UCSD-AML1 (cell line): ENCODE measurements around the gene LTO1.
"Not testable (repeated sequence)": the region's sequence is repeated elsewhere in the genome, so short reads cannot be mapped to it uniquely, and the experiment has no call there.

Source experiments
- DNase-seq: peaks from one replicate; lab custom pipeline; 2025; ENCODE audit not compliant: unreplicated experiment; lab: John Stamatoyannopoulos, UW

Gene LTO1

DNA sequence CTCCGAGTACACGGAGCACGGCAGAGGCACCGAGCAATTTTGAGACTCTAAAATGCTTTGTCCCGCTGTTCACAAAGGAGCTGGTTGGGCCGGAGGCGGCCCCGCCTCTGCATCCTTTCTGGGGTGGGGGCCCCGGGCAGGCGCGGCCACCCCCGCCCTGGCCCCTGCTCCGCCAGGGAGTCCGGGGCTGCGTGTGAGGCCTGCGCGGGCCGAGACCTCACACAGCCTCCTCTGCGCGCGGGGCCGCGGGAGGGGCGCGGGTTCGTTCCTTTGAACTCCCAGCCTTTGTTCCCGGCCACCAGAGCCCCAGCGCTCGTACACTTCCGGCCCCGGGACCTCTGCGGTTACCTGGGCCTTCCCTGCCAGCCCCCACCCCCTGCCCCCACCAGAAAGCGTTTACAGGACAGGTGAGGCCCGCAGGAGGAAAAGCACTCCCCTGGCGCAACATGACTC, 27.1 kb upstream of the LTO1 start:
- no peak for DNase-seq

- DNase-seq: no peak
Measured at GRCh38 chr11:69700278-69701140, 25.4 kb upstream of the LTO1 start.

DNA sequence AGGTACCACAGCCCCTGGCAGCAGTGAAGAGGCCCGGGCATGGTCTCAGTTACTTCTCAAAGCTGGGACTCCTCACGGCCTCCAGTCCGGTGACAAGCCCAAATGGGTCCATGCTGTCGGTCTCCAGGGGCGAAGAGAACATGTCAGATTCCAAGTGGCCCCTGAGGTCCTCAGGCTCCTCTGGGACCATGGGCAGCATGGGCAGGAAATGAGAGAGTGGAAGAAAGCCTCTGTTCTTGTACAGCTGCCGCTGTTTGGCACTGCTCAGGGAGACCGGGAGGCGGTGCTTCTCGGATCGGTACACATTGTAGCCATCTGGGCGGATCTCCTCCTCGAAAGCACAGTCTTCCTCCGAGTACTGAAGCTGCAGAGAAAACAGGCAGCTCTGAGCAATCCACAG, 24.1 kb upstream of the LTO1 start:
- no peak for DNase-seq

GRCh38 chr11:69698362-69698761, 23.2 kb upstream of the LTO1 start:
- DNase-seq: no peak

- DNase-seq: no peak
Measured at GRCh38 chr11:69697861-69698260, 22.7 kb upstream of the LTO1 start.

DNA sequence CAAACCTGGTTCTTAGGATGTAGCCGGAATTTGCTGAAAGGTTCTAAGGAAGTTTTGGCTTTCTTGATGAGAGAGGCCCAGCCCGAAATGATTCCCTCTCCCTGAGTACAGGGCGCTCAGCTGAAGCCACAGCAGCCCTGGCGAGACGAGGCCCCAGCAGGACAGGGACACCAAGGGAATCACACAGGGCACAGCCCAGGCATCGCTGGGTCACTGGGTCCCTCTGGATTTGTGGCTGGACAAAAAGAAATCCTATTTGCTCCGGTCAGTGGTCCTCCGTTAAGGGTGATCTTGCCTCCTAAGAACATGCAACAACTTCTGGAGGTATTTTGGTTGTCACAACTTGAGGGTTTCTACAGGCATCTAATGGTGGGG, 22.3 kb upstream of the LTO1 start:
- DNase-seq: no peak

GRCh38 chr11:69696749-69697468, 21.8 kb upstream of the LTO1 start:
- DNase-seq: no peak

DNA sequence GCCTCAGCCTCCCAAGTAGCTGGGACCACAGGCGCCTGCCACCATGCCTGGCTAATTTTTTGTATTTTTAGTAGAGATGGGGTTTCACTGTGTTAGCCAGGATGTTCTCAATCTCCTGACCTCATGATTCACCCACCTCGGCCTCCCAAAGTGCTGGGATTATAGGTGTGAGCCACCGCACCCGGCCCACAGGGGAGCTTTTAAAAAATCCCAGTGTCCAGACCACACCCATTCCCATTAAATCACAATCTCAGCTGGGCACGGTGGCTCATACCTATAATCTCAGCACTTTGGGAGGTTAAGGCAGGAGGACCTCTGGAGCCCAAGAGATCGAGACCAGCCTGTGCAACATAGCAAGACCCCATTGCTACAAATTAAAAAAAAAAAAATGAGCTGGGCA, 20.8 kb upstream of the LTO1 start:
- not testable (repeated sequence) for DNase-seq

DNA sequence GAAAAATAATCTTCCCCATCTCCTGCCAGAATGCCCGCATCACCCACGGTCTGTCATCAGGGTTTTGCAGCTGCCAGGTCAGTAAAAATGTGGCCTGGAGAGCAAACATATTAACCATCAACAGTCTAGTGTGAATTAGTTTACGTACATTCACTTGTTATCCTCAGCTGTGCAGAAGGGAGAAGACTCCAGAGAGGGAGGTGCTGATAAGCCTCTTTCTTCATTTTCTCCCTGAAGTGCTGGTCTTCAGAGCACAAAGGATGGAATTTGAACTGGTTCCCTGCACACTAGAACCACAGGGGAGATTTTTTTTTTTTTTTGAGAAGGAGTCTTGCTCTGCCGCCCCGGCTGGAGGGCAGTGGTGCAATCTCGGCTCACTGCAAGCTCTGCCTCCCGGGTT, 20.4 kb upstream of the LTO1 start:
- no peak for DNase-seq

GRCh38 chr11:69694781-69695180, 19.6 kb upstream of the LTO1 start:
- DNase-seq: no peak

DNA sequence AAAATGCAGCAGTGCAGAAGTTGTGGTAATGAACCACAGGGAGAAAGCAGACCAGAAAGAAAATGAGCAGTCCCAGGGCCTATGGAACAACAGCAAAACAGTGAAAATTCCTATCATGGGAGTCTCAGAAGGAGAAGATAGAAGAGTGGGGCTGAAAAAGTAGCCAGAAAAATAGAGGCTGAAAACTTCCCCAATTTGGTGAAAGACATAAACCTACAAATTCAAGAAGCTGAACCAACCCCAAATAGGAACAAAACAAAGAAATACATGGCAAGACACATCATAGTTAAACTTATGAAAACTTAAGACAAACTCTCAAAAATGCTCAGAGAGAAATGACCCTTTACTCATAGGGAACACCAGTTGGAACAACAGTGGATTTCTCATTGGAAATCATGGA, 17.3 kb upstream of the LTO1 start:
- DNase-seq: no peak

DNA sequence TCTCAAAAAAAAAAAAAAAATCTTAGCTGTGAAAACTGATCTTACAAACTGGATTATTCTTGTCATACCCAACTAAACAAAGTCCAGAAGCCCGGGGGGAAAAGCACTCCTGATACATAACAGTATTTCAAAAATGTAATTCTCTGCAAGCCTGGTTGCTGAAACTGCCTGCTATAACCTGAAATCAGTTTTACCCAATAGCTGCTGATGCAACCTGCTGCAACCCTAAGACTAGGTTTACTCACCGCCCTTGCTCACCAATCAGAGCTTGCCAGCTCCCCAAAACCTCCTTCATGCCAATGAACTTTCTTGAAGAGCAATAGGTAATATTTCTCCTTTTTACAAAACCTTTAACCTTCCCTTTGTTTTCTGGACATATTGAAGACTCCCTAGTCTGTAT, 16.3 kb upstream of the LTO1 start:
- DNase-seq: no peak

- DNase-seq: no peak
Measured at GRCh38 chr11:69689484-69690319, 14.5 kb upstream of the LTO1 start.

DNA sequence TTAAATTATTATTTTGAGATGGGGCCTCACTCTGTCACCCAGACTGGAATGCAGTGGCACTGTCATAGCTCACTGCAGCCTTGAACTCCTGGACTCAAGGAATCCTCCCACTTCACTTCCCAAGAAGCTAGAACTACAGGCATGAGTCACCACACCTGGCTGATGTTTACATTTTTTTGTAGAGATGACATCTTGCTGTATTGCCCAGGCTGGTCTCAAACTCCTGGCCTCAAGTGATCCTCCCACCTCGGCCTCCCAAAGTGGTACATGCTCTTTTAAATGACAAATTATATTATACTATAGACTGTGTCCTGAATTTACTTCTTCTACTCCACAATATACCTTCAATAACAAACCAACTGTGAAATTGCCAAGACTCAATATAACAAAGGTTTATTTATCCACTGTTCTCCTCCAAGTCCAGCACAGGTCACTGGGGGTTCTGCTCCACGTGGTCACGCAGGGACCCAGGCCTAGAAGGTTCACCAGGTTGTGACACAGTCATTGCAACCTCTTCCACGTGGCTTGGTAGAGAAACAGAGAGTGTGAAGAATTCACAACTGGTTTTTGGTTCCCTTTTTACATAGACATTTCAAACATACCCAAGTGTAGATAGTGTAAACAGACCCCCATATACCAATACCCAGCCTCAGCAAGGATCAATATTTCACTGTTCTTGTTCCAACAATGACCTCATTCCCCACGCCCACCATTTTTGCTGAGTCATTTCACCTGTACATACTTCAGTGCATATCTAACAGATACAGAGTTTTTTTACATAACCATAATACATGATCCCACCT, 13.0 kb upstream of the LTO1 start:
- DNase-seq: not testable (repeated sequence)

GRCh38 chr11:69686856-69687255, 11.7 kb upstream of the LTO1 start:
- DNase-seq: no peak

GRCh38 chr11:69686452-69686851, 11.3 kb upstream of the LTO1 start:
- no peak for DNase-seq

DNA sequence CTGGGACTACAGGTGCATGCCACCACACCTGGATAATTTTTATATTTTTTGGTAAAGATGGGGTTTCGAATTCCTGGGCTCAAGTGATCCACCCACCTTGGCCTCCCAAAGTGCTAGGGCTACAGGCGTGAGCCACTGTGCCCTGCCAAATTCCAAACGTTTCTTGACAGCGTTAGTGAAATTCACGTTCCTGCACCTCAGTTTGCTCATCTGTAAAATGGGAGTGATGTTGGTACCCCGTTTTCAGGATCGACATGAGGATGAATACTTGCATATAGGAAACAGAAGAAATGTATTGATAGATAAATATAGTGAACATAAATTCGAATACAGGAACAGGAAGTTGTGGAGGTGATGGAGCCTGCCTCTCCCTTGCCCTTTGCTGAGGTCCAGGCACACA, 10.2 kb upstream of the LTO1 start:
- DNase-seq: no peak

GRCh38 chr11:69684651-69685050, 9.5 kb upstream of the LTO1 start:
- DNase-seq: peak; percentile 26

DNA sequence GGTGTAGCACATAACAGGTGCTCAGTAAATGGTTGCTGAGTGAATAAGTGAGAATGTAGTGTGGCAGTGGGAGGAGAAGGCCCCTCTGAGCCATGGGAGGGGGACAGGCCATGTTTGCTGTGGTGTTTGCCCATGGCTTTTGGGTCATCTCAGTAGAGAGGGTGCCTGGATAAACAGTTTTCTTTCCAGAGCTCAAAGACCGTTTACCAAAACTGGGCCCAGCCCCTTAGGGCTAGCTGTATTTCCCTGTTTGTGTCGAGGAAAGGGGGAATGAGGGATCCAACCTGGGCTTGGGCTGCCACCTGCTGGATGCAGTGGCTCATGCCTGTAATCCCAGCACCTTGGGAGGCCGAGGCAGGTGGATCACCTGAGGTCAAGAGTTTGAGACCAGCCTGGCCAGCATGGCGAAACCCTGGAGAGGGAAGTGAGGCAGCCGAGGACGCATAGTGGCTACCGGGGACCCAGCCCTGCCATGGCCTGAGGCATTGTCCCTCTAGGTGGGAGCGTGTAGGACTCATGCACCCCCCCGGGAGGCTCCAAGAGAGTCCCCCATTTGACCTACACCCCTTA, 8.7 kb upstream of the LTO1 start:
- no peak for DNase-seq

DNA sequence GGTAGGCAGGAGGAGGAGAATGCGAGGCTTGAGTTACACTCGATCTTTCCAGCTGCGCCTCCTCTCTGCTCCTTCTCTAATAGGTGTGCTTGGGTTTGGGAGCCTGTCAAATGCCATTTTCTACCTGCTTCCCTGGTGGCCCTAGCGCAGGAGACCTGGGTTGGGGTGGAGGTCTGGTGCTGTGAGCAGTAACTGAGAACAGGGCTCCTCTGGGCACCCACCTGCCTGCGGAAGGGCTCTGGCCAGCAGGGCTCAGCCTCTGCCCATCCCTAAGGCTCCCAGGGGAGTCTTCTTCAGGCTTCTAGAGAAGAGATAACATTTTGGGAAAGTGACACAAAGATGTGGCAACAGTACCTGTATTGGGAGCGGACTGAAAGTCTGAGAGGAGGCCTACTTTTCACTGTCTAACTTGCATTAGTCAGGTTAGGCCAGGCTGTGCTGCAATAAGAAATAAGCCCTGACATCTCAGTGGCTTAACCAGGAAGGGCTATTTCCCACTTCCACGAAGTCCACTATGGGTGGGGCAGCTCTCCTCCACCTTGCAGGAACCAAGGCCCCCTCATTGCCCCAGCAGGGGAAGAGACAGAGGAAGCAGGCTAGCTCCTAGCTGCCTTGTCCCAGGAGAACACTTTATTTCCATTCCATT, 7.7 kb upstream of the LTO1 start:
- no peak for DNase-seq
